ENCODE data around the gene SLC30A3.
A peak's percentile ranks its signal among the peaks of the same experiment; 100 is the strongest.
"Not testable (repeated sequence)": the region's sequence is repeated elsewhere in the genome, so short reads cannot be mapped to it uniquely, and the experiment has no call there.

Gene SLC30A3

DNA sequence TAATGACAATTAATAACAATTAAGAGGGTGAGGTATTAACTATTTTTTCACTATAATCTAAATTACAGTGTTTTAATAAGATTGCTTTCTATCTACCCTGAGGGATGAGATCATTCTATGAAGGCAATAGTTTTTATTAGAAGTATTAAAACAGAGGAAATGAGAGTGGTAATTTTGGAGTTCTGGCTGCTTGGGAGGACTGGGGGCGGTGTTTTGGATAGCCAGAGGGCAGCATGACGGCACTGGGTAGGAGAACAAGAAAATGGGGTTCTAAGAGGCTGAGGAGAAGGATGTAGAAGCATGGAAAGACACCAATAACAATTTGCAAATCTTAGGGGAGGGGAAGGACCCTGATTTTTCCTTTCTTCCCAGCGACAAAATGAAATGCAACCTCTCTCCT lies 7.3 kb upstream of the SLC30A3 start:
- in situ Hi-C loops (cut with HindIII; ENCODE audit: low sequenced_read_pairs) = no loop called here
- DNase-seq (ENCODE audit: low read depth) = no peak
- TF ChIP-seq, protein P1, sequence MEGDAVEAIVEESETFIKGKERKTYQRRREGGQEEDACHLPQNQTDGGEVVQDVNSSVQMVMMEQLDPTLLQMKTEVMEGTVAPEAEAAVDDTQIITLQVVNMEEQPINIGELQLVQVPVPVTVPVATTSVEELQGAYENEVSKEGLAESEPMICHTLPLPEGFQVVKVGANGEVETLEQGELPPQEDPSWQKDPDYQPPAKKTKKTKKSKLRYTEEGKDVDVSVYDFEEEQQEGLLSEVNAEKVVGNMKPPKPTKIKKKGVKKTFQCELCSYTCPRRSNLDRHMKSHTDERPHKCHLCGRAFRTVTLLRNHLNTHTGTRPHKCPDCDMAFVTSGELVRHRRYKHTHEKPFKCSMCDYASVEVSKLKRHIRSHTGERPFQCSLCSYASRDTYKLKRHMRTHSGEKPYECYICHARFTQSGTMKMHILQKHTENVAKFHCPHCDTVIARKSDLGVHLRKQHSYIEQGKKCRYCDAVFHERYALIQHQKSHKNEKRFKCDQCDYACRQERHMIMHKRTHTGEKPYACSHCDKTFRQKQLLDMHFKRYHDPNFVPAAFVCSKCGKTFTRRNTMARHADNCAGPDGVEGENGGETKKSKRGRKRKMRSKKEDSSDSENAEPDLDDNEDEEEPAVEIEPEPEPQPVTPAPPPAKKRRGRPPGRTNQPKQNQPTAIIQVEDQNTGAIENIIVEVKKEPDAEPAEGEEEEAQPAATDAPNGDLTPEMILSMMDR (IDR thresholded peaks at IDR 0.05; ENCODE audit: low read depth, low read length, missing control alignments) = no peak
- H3K4me3 ChIP-seq (ENCODE audit: low read depth, low read length) = no peak overlapping the region

DNA sequence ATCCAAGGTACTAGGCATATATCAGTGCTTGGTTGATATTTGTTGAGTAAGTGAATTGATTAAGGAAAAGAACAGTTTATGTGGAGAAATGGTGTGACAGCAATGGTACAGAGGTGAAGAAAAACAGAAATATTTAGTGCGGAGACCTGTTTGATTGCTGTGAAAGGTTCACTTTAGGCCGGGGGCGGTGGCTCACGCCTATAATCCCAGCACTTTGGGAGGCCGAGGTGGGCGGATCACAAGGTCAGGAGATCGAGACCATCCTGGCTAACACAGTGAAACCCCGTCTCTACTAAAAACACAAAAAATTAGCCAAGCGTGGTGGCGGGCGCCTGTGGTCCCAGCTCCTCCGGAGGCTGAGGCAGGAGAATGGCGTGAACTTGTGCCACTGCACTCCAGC lies 5.4 kb upstream of the SLC30A3 start:
- not testable (repeated sequence) for DNase-seq (ENCODE audit: low read depth); H3K4me3 ChIP-seq (ENCODE audit: low read depth, low read length)
- in situ Hi-C loops (cut with HindIII; ENCODE audit: low sequenced_read_pairs) = loop anchor here (5.0 kb wide), 1 partner anchor 146 kb away; the partner anchor contains the start of gene ABHD1

DNA sequence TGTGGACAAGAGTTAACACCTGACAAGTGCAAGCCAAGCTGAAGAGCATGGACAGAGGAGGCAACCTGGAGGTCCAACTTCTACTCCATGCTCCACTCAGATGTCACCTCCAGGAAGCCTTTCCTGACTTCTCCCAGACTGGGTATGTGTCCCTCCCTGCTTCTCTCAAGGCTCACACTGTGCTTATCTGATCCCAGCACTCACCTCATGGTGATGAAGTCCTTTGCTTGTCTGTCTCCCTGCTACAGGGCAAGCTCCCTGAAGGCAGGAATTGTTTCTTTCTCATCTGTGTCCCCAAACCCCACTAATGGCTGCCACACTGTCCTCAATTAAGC lies 2.7 kb upstream of the SLC30A3 start:
- TF ChIP-seq, protein P1 (IDR thresholded peaks at IDR 0.05; ENCODE audit: low read depth, low read length, missing control alignments) = no peak
- DNase-seq (ENCODE audit: low read depth) = no peak
- no peak overlapping the region for H3K4me3 ChIP-seq (ENCODE audit: low read depth, low read length)
- in situ Hi-C loops (cut with HindIII; ENCODE audit: low sequenced_read_pairs) = loop anchor here (5.0 kb wide), 1 partner anchor 143 kb away; the partner anchor contains the start of gene ABHD1

DNA sequence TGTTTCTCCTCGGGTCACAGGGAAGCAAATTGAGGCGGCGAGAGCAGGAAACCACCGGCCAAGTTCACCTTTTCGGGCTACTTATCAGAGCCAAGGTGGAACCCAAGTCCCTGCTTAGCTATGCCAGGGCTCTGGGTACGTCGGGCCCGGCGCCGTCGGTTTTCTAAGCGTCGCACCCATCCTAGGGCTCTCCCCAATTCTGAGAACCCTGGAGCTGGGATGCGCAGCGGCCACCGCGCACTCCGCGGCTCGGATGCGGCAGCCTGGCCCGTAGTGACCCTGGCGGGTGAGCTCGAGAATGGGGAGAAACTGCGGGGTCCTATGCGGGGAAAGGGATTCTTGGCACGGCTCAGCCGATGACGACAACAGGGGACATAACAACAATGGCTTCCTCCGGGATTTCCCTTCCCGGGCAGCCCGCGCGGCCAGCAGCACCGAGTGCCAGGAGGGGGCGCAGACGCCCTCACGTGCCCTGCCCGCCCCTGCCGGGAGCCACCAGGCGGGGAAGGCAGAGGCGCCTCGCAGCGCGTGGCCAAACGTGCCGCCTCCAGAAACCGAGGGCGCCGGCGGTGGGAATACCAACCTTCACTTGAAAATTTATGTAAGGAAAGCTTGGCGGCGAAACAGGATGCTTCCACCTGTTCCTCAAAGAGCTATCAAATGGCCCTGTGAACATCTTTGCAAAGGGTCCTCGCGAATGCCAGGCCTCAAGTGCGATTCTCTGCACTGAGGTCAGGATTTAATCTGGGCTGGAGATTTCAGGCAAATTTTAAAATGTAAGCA lies 2.1 kb upstream of the SLC30A3 start:
- DNase-seq (ENCODE audit: low read depth) = no peak
- TF ChIP-seq, protein P1 (IDR thresholded peaks at IDR 0.05; ENCODE audit: low read depth, low read length, missing control alignments) = peak; percentile 57
- in situ Hi-C loops (cut with HindIII; ENCODE audit: low sequenced_read_pairs) = loop anchor here (5.0 kb wide), 1 partner anchor 143 kb away; the partner anchor contains the start of gene ABHD1
- peak overlapping the region; percentile 12 for H3K4me3 ChIP-seq (ENCODE audit: low read depth, low read length)

DNA sequence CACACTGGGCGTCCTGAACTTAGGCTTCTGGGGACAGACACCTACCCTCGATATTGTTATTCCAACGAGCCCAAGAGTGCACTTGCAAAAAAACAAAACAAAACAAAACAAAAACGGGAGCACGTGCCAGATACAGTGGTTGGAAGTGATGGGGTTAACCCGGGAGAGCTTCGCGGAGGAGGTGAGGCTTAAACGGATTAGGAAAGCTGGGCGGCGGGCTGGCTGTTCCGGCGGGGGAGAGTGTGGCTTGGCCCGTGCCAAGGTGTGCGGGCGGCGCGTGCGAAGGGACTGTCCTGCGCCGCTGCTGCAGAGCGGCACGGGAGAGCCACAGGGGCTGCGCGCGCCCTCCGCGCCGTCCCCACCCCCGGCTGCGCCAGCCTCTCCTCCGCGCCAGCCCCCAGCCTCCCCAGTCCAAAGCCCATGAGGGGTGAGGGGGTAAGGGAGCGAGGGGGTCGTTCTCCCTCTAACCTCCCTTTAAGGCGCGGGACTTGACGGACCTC lies 1.5 kb upstream of the SLC30A3 start:
- DNase-seq (ENCODE audit: low read depth) = no peak
- H3K4me3 ChIP-seq (ENCODE audit: low read depth, low read length) = no peak overlapping the region
- TF ChIP-seq, protein P1 (IDR thresholded peaks at IDR 0.05; ENCODE audit: low read depth, low read length, missing control alignments) = no peak
- in situ Hi-C loops (cut with HindIII; ENCODE audit: low sequenced_read_pairs) = no loop called here

DNA sequence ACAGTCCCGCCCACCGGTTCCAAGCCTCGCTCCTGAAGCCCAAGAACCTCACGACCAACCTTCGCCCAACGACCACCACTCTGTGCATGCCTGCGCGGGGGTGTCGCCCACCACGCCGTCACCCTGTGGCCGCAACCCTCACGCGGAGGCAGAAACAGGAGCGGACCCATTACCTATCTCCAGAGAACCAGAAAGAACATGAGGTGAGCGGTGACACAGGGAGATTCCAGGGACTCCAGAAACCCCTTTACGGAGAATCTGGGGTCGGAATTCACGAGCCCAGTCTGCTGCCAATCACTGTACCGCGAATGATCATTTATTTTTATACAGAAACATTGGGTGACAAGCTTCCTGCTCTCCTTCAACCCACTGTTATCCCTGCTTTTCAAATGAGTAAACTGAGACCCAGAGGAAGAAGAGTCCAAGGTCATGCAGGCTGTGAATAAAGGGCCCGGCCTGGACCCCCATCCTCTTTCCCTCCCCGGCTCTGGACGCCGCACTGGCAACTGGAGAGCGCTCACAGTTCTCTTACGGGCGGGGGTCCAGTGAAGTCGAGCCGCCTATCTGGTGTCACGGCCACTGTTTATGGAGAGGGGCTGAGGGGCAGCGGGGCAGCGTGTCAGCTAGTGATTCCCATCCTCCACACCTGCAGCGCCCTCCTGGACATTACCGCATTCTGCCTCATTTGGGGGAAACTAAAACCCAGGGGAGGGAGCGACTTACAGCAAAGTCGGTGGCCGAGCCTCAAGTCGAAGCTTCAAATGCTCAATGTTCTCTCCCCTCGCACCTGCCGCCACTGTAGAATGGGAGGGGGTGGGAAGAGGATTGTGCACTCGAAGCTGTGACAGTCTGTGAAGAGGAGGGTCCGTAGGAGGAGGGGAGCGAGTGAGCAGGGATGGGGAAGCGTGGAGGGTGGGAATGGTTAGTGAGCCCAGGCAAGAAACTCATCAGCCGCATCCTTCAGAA lies 723 bp upstream of the SLC30A3 start:
- peak overlapping the region; percentile 30 for H3K4me3 ChIP-seq (ENCODE audit: low read depth, low read length)
- no peak for DNase-seq (ENCODE audit: low read depth)
- TF ChIP-seq, protein P1 (IDR thresholded peaks at IDR 0.05; ENCODE audit: low read depth, low read length, missing control alignments) = no peak
- in situ Hi-C loops (cut with HindIII; ENCODE audit: low sequenced_read_pairs) = no loop called here
